Esophagus muscularis mucosa (tissue), 4 donors: ENCODE data around the gene MSANTD2.

Experiments used
- CTCF ChIP-seq, 3 experiments: fragments of 200-600 bp in 2 of 3; fragments of 450-650 bp in 1 of 3; sonication (generic) in 2 of 3; IDR thresholded peaks; one replicate each; pipeline ENCODE4 v1.5.1; 2017 to 2019; ENCODE audit warnings: antibody characterized with exemption in 3 of 3, mild to moderate bottlenecking in 2 of 3, moderate library complexity in 1 of 3
- EP300 ChIP-seq: sonication (generic); formaldehyde crosslinking; IDR thresholded peaks from one replicate; pipeline ENCODE4 v1.6.1; 2017; ENCODE audit warnings: antibody characterized with exemption
- POLR2A ChIP-seq: fragments of 450-650 bp; IDR thresholded peaks from one replicate; pipeline ENCODE4 v1.6.1; 2017; ENCODE audit warnings: antibody characterized with exemption, moderate library complexity, mild to moderate bottlenecking, low read depth

GRCh38 chr11:124837491-124837856 lies 37.3 kb upstream of the MSANTD2 start:
- no peak for TF ChIP-seq POLR2A
- TF ChIP-seq EP300 = no peak
- TF ChIP-seq CTCF (IDR thresholded peaks at IDR 0.05) = no peak
